Neural progenitor cell (in vitro differentiated cells): Measurements from ENCODE around the gene VTI1A. TPM values are rescaled to one million over a fixed set of nuclear protein-coding genes. Genes with fewer than 3 reads are reported as not detected.
"Not testable (repeated sequence)": the region's sequence is repeated elsewhere in the genome, so short reads cannot be mapped to it uniquely, and the experiment has no call there.

Source experiments
- DNase-seq: peaks from one replicate; pipeline ENCODE4 v3.0.0-alpha.2; 2016; ENCODE audit warnings: low spot score
- H2AFZ ChIP-seq: fragments of 200-600 bp; sonication (generic); replicated peaks from 2 replicates; pipeline ENCODE4 v1.6.1; 2016; ENCODE audit warnings: antibody characterized with exemption
- H3F3A ChIP-seq: fragments of 200-600 bp; sonication (generic); 2 replicates; pipeline ENCODE4 v1.6.1; 2016; ENCODE audit warnings: antibody characterized with exemption, low read depth
- H3K27ac ChIP-seq: fragments of 200-600 bp; sonication (generic); 2 replicates; pipeline ENCODE4 v1.5.1; 2016; ENCODE audit warnings: mild to moderate bottlenecking
- H3K27me3 ChIP-seq: fragments of 200-600 bp; sonication (generic); 2 replicates; pipeline ENCODE4 v1.6.1; 2016; ENCODE audit warnings: mild to moderate bottlenecking, moderate library complexity
- H3K36me3 ChIP-seq: fragments of 200-600 bp; sonication (generic); 2 replicates; pipeline ENCODE4 v1.5.1; 2016
- H3K4me1 ChIP-seq: fragments of 200-600 bp; sonication (generic); 2 replicates; pipeline ENCODE4 v1.6.1; 2016; ENCODE audit warnings: mixed run types
- H3K4me2 ChIP-seq: fragments of 200-600 bp; sonication (generic); 2 replicates; pipeline ENCODE4 v1.6.1; 2016
- H3K4me3 ChIP-seq: fragments of 200-600 bp; sonication (generic); 2 replicates; pipeline ENCODE4 v1.5.1; 2016
- H3K79me2 ChIP-seq: fragments of 200-600 bp; sonication (generic); 2 replicates; pipeline ENCODE4 v1.6.1; 2016; ENCODE audit warnings: low read depth
- H3K9ac ChIP-seq: fragments of 200-600 bp; sonication (generic); 2 replicates; pipeline ENCODE4 v1.6.1; 2016
- H3K9me3 ChIP-seq: fragments of 200-600 bp; sonication (generic); 2 replicates; pipeline ENCODE4 v1.5.1; 2016; ENCODE audit warnings: low read depth
- H4K20me1 ChIP-seq: fragments of 200-600 bp; sonication (generic); 2 replicates; pipeline ENCODE4 v1.6.1; 2016; ENCODE audit warnings: low read depth
- H3K27ac Mint-ChIP-seq: 3 replicates; pipeline ENCODE4 v1.8.0; 2021; ENCODE audit warnings: mixed read lengths
- H3K27me3 Mint-ChIP-seq: 2 replicates; pipeline ENCODE4 v1.8.0; 2022; ENCODE audit warnings: low read depth, mild to moderate bottlenecking, inconsistent platforms, moderate library complexity, mixed read lengths; ENCODE audit not compliant: insufficient read depth
- H3K36me3 Mint-ChIP-seq: 3 replicates; pipeline ENCODE4 v1.8.0; 2021; ENCODE audit warnings: mixed read lengths
- H3K4me1 Mint-ChIP-seq: 3 replicates; pipeline ENCODE4 v1.8.0; 2021; ENCODE audit warnings: mixed read lengths
- H3K4me3 Mint-ChIP-seq: 3 replicates; pipeline ENCODE4 v1.8.0; 2021; ENCODE audit warnings: mild to moderate bottlenecking, moderate library complexity, mixed read lengths
- H3K9me3 Mint-ChIP-seq: 3 replicates; pipeline ENCODE4 v1.8.0; 2020; ENCODE audit warnings: mixed read lengths
- CTCF ChIP-seq: fragments of 200-600 bp; sonication (generic); IDR thresholded peaks from 2 replicates; pipeline ENCODE4 v1.5.1; 2017; ENCODE audit warnings: antibody characterized with exemption, mild to moderate bottlenecking
- EZH2 ChIP-seq: fragments of 200-600 bp; sonication (generic); IDR thresholded peaks from 2 replicates; pipeline ENCODE4 v1.6.1; 2017; ENCODE audit warnings: antibody characterized with exemption, mild to moderate bottlenecking, moderate library complexity
- EZH2phosphoT487 ChIP-seq: fragments of 200-600 bp; sonication (generic); IDR thresholded peaks from 2 replicates; pipeline ENCODE4 v1.6.1; 2017; ENCODE audit warnings: antibody characterized with exemption
- total RNA-seq: library from RNA; depleted of rRNA; stranded (reverse); fragments of >200 nt; gene quantifications from 2 replicates; pipeline ENCODE4 v1.2.3, GENCODE V29; 2015; ENCODE audit warnings: low replicate concordance

Gene VTI1A
- total RNA-seq, 1 donor from 2014 or later: 28.8 TPM

DNA sequence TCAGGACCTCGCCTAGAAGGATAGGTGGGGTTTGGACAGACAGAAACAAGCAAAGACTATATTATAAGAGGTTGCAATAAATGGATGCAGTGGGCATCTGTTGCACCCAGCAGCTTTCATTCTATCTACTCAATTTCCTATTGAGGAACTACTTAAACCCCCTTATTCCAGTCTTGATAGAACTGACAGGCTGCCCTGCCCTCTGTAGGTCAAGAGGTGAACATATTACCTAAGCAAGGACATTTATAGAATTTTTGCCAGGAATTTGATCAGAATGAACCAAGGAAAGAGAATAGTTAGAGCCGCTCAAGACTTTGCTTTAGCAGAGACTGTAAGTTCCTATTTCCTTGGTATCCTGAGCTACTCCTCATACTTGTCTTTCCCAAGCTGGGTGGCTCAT lies 9.5 kb downstream of the VTI1A start:
- H3F3A ChIP-seq: no peaks in the 10 kb centered on the region
- H3K4me3 ChIP-seq: no peak overlapping the region
- H4K20me1 ChIP-seq: no peaks in the 10 kb centered on the region
- Mint-ChIP-seq H3K4me1 (no peaks in the 10 kb centered on the region), H3K9me3 (peaks cover 12% of the 10 kb centered on the region), H3K4me3 (no peak overlapping the region), H3K27ac (no peak overlapping the region), H3K27me3 (no peaks in the 10 kb centered on the region), H3K36me3 (peaks cover 7% of the 10 kb centered on the region)
- no peaks in the 10 kb centered on the region for H3K4me1 ChIP-seq
- TF ChIP-seq EZH2phosphoT487 (no peak), EZH2 (no peak), CTCF (peak; percentile 35)
- H3K27me3 ChIP-seq: no peaks in the 10 kb centered on the region
- H3K9ac ChIP-seq: no peak overlapping the region
- H3K79me2 ChIP-seq: peaks cover 23% of the 10 kb centered on the region
- H3K36me3 ChIP-seq: no peaks in the 10 kb centered on the region
- no peak overlapping the region for H2AFZ ChIP-seq
- H3K9me3 ChIP-seq: peaks cover 10% of the 10 kb centered on the region
- no peak overlapping the region for H3K27ac ChIP-seq
- H3K4me2 ChIP-seq: no peak overlapping the region
- DNase-seq: no peak

GRCh38 chr10:112460366-112460765 lies 13.4 kb downstream of the VTI1A start:
- Histone ChIP-seq H3K79me2 (no peaks in the 10 kb centered on the region), H4K20me1 (no peaks in the 10 kb centered on the region), H3K4me1 (no peaks in the 10 kb centered on the region), H2AFZ (no peak overlapping the region), H3F3A (no peaks in the 10 kb centered on the region), H3K27me3 (no peaks in the 10 kb centered on the region), H3K4me3 (no peak overlapping the region), H3K9ac (no peak overlapping the region), H3K4me2 (no peak overlapping the region), H3K27ac (no peak overlapping the region), H3K36me3 (peaks cover 10% of the 10 kb centered on the region), H3K9me3 (peaks cover 5% of the 10 kb centered on the region)
- Mint-ChIP-seq H3K36me3 (peaks cover 11% of the 10 kb centered on the region), H3K9me3 (no peaks in the 10 kb centered on the region), H3K4me3 (no peak overlapping the region), H3K27me3 (no peaks in the 10 kb centered on the region), H3K27ac (no peak overlapping the region), H3K4me1 (no peaks in the 10 kb centered on the region)
- DNase-seq: no peak
- TF ChIP-seq CTCF: no peak
- no peak for TF ChIP-seq EZH2
- TF ChIP-seq EZH2phosphoT487: no peak

DNA sequence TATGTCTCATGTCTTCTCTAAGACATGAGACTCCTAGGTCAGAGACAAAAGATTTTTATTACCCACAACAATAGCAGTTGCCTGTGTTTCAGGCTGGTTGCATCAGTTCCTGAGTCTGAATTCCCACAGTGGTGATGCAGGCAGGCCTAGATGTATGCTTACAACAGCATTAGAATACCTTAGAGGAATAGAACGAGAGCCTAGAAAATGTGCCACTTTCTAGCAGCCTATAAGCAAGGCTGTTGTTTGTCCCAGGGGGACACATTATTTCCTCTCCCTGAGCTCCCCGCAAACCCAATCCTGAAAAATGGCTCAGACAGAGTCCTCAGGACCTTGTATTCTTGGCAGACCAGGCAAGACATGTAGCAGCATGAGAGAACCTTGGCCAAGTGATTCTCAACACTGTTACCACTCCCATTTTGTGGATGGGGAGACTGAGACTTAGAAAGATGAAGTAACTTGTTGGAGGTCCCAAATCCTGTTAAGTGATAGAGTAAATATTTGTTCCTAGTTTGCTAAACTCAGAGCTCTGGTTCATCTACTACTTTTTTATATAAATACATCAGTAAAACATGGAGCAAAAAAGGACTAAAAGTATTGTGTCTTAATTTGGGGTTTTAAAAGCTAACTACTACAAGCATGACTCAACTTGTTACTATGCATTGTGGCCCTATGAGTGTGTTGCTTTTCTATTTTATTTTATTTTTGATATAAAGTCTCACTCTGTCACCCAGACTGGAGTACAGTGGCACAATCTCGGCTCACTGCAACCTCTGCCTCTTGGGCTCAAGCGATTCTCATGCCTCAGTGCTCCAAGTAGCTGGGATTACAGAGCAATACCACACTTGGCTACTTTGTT lies 14.2 kb downstream of the VTI1A start:
- no peaks in the 10 kb centered on the region for H3K27me3 ChIP-seq
- TF ChIP-seq CTCF (no peak), EZH2 (no peak), EZH2phosphoT487 (no peak)
- no peaks in the 10 kb centered on the region for H3K27me3 Mint-ChIP-seq
- peaks cover 5% of the 10 kb centered on the region for H3K9me3 ChIP-seq
- no peak overlapping the region for H3K27ac Mint-ChIP-seq
- DNase-seq: no peak
- peaks cover 17% of the 10 kb centered on the region for H3K36me3 ChIP-seq
- peaks cover 14% of the 10 kb centered on the region for H3K36me3 Mint-ChIP-seq
- no peak overlapping the region for H3K4me3 ChIP-seq
- no peak overlapping the region for H3K4me2 ChIP-seq
- no peaks in the 10 kb centered on the region for H3K4me1 Mint-ChIP-seq
- no peak overlapping the region for H3K4me3 Mint-ChIP-seq
- H3K4me1 ChIP-seq: no peaks in the 10 kb centered on the region
- H3K9ac ChIP-seq: no peak overlapping the region
- no peaks in the 10 kb centered on the region for H4K20me1 ChIP-seq
- H2AFZ ChIP-seq: no peak overlapping the region
- no peaks in the 10 kb centered on the region for H3K79me2 ChIP-seq
- H3K27ac ChIP-seq: no peak overlapping the region
- no peaks in the 10 kb centered on the region for H3K9me3 Mint-ChIP-seq
- no peaks in the 10 kb centered on the region for H3F3A ChIP-seq

DNA sequence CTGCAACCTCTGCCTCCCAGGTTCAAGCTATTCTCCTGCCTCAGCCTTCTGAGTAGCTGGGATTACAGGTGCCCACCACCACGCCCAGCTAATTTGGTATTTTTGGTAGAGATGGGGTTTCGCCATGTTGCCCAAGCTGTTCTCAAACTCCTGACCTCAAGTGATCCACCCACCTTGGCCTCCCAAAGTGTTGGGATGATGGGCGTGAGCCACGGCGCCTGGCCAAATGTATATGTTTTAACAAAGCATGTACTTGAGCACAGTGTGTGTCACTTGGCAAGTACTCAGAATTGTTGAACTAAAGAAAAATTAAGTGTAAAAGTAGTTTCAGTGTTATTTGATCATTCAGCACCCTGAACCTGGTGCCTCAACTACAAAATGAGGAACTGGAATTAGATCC lies 17.1 kb downstream of the VTI1A start:
- H3K36me3 ChIP-seq: peaks cover 17% of the 10 kb centered on the region
- not testable (repeated sequence) for DNase-seq, H3K79me2 ChIP-seq, H3K4me2 ChIP-seq, H3K27ac ChIP-seq, H3K9me3 Mint-ChIP-seq, H3K9me3 ChIP-seq, H3K27me3 Mint-ChIP-seq, H3K4me3 ChIP-seq, H3K4me1 Mint-ChIP-seq, H3K9ac ChIP-seq, H2AFZ ChIP-seq, H3K4me3 Mint-ChIP-seq, H3K4me1 ChIP-seq, H3K27ac Mint-ChIP-seq, H3K27me3 ChIP-seq, H3F3A ChIP-seq, H4K20me1 ChIP-seq
- H3K36me3 Mint-ChIP-seq: peaks cover 14% of the 10 kb centered on the region
